ENCODE data around the gene DDX10.

DDX10 gene

GRCh38 chr11:108859510-108859909 lies 194.6 kb downstream of the DDX10 start:
- H3K4me3 ChIP-seq (ENCODE audit: low read depth in 1 of 2, low read length in 2 of 2) = no peak overlapping the region
- no peak overlapping the region for H3K9ac ChIP-seq (ENCODE audit: low read length)
- H3K36me3 ChIP-seq (ENCODE audit: insufficient read depth, low read length) = no peaks in the 10 kb centered on the region
- no peaks in the 10 kb centered on the region for H3K9me3 ChIP-seq (ENCODE audit: low read length)
- no peak overlapping the region for H3K27ac ChIP-seq (ENCODE audit: low read depth, low read length)
- no peaks in the 10 kb centered on the region for H3K27me3 ChIP-seq (ENCODE audit: control insufficient read depth in 1 of 2, insufficient read depth in 2 of 2, low read length in 2 of 2)
- no peaks in the 10 kb centered on the region for H3K4me1 ChIP-seq (ENCODE audit: insufficient read depth, low read length)

DNA sequence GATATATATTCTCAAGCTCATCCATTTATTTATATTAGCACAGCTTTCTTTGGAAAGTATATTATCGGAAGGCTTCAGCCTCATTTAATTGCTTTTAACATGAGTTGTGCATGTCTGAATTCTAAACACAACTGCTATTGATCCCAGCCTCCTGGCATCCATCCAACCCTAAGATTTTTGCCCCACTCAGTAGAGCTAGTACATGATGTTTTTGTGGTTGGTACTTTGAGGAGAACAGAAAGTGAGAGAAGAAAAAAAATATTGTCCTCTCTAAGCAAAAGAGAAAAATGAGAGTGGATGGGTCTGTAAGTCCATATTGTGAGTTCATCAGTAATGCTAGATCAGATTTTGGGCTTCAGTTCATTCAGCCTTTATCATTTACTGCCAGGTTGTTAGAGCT lies 198.7 kb downstream of the DDX10 start:
- Histone ChIP-seq H3K36me3 (ENCODE audit: insufficient read depth, low read length) (no peaks in the 10 kb centered on the region), H3K27ac (ENCODE audit: low read depth, low read length) (no peak overlapping the region), H3K27me3 (ENCODE audit: control insufficient read depth in 1 of 2, insufficient read depth in 2 of 2, low read length in 2 of 2) (no peaks in the 10 kb centered on the region), H3K4me3 (ENCODE audit: low read depth in 1 of 2, low read length in 2 of 2) (no peak overlapping the region), H3K4me1 (ENCODE audit: insufficient read depth, low read length) (no peaks in the 10 kb centered on the region), H3K9ac (ENCODE audit: low read length) (no peak overlapping the region), H3K9me3 (ENCODE audit: low read length) (no peaks in the 10 kb centered on the region)

GRCh38 chr11:108865406-108865805 lies 200.5 kb downstream of the DDX10 start:
- Histone ChIP-seq H3K4me1 (ENCODE audit: insufficient read depth, low read length) (no peaks in the 10 kb centered on the region), H3K36me3 (ENCODE audit: insufficient read depth, low read length) (no peaks in the 10 kb centered on the region), H3K9ac (ENCODE audit: low read length) (no peak overlapping the region), H3K4me3 (ENCODE audit: low read depth in 1 of 2, low read length in 2 of 2) (no peak overlapping the region), H3K27ac (ENCODE audit: low read depth, low read length) (no peak overlapping the region), H3K9me3 (ENCODE audit: low read length) (no peaks in the 10 kb centered on the region), H3K27me3 (ENCODE audit: control insufficient read depth in 1 of 2, insufficient read depth in 2 of 2, low read length in 2 of 2) (no peaks in the 10 kb centered on the region)

- Histone ChIP-seq H3K27ac (ENCODE audit: low read depth, low read length) (no peak overlapping the region), H3K9ac (ENCODE audit: low read length) (no peak overlapping the region), H3K4me1 (ENCODE audit: insufficient read depth, low read length) (no peaks in the 10 kb centered on the region), H3K36me3 (ENCODE audit: insufficient read depth, low read length) (no peaks in the 10 kb centered on the region), H3K4me3 (ENCODE audit: low read depth in 1 of 2, low read length in 2 of 2) (no peak overlapping the region), H3K9me3 (ENCODE audit: low read length) (no peaks in the 10 kb centered on the region), H3K27me3 (ENCODE audit: control insufficient read depth in 1 of 2, insufficient read depth in 2 of 2, low read length in 2 of 2) (no peaks in the 10 kb centered on the region)
Measured at GRCh38 chr11:108866781-108867180, 201.9 kb downstream of the DDX10 start.

DNA sequence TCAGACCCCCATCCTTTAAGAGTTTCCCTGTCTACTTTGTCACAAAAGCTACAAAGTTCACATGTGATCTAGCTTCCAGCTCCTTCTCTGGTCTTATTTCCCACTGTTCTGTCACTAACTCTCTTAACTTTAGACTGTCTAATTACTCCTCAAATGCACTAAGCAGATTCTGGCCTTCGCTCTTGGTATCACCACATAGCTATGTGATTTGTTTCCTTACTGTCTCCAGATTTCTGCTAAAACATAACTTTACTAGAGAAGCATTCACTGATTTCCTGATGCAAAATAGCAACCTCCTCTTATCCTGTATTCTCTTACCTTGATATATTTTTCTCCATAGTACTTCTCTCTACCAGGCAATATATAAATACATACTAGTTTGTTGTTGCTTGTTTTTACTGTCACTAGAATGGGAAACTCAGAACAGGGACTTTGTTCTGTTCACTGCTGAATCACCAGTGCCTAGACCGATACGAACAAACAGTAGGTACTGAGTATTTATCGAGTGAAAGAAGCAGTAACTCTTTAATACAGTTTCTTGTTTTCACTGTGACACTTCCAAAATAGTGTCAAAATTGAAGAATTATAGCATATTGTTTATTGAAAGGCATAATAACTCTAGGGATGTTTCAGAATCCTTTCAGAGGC lies 205.6 kb downstream of the DDX10 start:
- H3K27me3 ChIP-seq (ENCODE audit: control insufficient read depth in 1 of 2, insufficient read depth in 2 of 2, low read length in 2 of 2) = no peaks in the 10 kb centered on the region
- H3K4me3 ChIP-seq (ENCODE audit: low read depth in 1 of 2, low read length in 2 of 2) = no peak overlapping the region
- no peaks in the 10 kb centered on the region for H3K4me1 ChIP-seq (ENCODE audit: insufficient read depth, low read length)
- no peaks in the 10 kb centered on the region for H3K9me3 ChIP-seq (ENCODE audit: low read length)
- H3K27ac ChIP-seq (ENCODE audit: low read depth, low read length) = no peak overlapping the region
- no peak overlapping the region for H3K9ac ChIP-seq (ENCODE audit: low read length)
- H3K36me3 ChIP-seq (ENCODE audit: insufficient read depth, low read length) = no peaks in the 10 kb centered on the region

DNA sequence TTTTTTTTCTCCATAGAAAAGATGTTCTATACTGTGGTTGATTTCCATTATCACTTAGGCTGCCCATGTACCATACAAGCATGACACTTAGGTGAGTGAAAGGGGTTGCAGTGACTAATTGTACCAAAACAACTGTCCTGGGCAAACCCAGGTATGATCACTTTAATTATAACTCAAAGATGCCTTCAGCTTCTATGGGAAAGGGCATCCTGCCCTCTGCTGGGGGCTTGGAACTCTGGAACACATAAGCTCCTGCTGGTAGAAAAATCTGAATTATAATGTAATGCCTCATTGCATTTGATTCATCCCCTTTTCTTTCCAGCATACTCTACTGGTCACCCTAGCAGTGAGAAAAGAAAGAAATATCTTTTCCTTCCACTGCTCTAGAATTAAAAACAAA lies 206.3 kb downstream of the DDX10 start:
- Histone ChIP-seq H3K27me3 (ENCODE audit: control insufficient read depth in 1 of 2, insufficient read depth in 2 of 2, low read length in 2 of 2) (no peaks in the 10 kb centered on the region), H3K36me3 (ENCODE audit: insufficient read depth, low read length) (no peaks in the 10 kb centered on the region), H3K4me3 (ENCODE audit: low read depth in 1 of 2, low read length in 2 of 2) (no peak overlapping the region), H3K9ac (ENCODE audit: low read length) (no peak overlapping the region), H3K27ac (ENCODE audit: low read depth, low read length) (no peak overlapping the region), H3K4me1 (ENCODE audit: insufficient read depth, low read length) (no peaks in the 10 kb centered on the region), H3K9me3 (ENCODE audit: low read length) (no peaks in the 10 kb centered on the region)

DNA sequence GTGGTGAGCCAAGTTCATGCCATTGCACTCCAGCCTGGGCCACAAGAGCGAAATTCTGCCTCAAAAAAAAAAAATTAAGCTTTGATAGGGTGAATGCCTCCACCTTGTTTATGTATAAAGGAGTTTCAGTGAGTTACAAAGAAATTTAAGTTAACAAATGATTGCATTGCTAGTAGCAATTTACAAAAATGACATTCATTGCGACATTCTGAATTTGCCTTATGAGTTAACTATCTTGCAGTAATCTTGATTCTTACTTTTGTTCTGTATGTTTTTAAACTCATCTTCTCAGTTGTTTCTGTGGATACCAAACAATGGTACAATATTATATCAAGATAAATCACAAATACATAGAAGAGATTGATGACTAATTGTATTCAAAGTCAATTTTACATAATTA lies 207.0 kb downstream of the DDX10 start:
- H3K27ac ChIP-seq (ENCODE audit: low read depth, low read length) = no peak overlapping the region
- H3K4me1 ChIP-seq (ENCODE audit: insufficient read depth, low read length) = no peaks in the 10 kb centered on the region
- H3K4me3 ChIP-seq (ENCODE audit: low read depth in 1 of 2, low read length in 2 of 2) = no peak overlapping the region
- H3K27me3 ChIP-seq (ENCODE audit: control insufficient read depth in 1 of 2, insufficient read depth in 2 of 2, low read length in 2 of 2) = no peaks in the 10 kb centered on the region
- H3K9me3 ChIP-seq (ENCODE audit: low read length) = no peaks in the 10 kb centered on the region
- H3K36me3 ChIP-seq (ENCODE audit: insufficient read depth, low read length) = no peaks in the 10 kb centered on the region
- no peak overlapping the region for H3K9ac ChIP-seq (ENCODE audit: low read length)

DNA sequence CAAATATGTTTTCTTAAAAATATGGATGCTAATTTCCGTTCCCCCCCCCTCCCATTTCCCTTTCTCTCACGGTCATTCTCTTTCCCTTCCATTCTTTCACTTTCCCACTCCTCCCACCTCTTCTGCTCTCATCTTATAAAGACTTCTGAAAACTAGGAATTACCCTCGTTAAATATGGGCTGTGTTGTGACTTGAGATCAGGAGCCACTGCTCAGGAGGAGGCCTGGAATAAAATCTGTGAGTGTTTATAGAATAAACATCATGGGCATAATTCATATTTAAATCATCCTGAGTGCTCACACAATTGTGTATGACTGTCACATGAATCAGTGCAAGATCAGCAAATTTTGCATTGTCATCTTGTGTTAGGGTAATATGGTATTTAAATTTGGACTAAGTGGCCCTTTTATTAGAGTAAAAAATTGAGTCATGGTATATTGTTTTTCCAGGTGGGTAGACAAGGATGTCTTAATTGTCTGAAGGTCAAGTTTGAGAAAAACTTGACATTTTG lies 208.0 kb downstream of the DDX10 start:
- Histone ChIP-seq H3K9ac (ENCODE audit: low read length) (no peak overlapping the region), H3K4me3 (ENCODE audit: low read depth in 1 of 2, low read length in 2 of 2) (no peak overlapping the region), H3K27ac (ENCODE audit: low read depth, low read length) (no peak overlapping the region), H3K9me3 (ENCODE audit: low read length) (no peaks in the 10 kb centered on the region), H3K27me3 (ENCODE audit: control insufficient read depth in 1 of 2, insufficient read depth in 2 of 2, low read length in 2 of 2) (no peaks in the 10 kb centered on the region), H3K36me3 (ENCODE audit: insufficient read depth, low read length) (no peaks in the 10 kb centered on the region), H3K4me1 (ENCODE audit: insufficient read depth, low read length) (no peaks in the 10 kb centered on the region)

DNA sequence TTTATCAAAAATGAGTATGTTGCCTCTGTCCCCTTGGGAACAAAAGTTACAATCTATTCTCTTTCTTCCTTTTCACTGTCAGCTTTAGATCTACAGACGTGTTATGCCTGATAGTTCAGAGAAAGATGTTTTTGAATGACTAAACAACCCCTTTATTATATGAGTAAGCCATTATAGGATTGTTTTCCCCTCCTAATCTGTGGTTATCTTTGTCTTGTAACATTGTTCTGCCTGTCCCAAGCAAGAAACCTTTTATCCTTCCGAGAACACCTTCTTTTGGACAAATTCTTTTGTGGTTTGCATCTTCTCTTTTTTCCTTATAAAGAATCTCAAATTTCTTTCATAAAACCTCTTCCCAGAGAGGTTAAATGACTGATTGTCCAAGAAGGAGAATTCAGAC lies 208.4 kb downstream of the DDX10 start:
- no peak overlapping the region for H3K4me3 ChIP-seq (ENCODE audit: low read depth in 1 of 2, low read length in 2 of 2)
- no peaks in the 10 kb centered on the region for H3K36me3 ChIP-seq (ENCODE audit: insufficient read depth, low read length)
- no peaks in the 10 kb centered on the region for H3K4me1 ChIP-seq (ENCODE audit: insufficient read depth, low read length)
- H3K27ac ChIP-seq (ENCODE audit: low read depth, low read length) = no peak overlapping the region
- H3K9ac ChIP-seq (ENCODE audit: low read length) = no peak overlapping the region
- H3K9me3 ChIP-seq (ENCODE audit: low read length) = no peaks in the 10 kb centered on the region
- H3K27me3 ChIP-seq (ENCODE audit: control insufficient read depth in 1 of 2, insufficient read depth in 2 of 2, low read length in 2 of 2) = no peaks in the 10 kb centered on the region

DNA sequence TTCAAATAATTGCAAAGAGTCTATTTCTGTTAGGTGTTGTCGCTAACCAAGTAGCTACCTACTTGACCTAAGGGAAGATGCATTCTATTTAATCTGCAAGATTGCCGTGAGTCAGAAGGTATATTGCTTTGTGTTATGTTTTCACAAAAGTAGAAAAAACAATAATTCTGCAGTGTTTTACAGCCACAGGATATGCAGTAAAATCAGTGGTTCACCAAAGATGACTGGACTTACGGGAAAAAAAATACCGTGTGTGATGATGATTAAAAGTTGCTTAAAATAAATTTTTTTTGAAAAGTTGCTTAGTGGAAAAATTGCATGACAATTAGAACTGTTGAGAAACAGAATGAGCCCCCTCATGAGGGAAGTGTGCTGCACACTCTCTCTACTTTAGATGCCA lies 209.1 kb downstream of the DDX10 start:
- no peaks in the 10 kb centered on the region for H3K9me3 ChIP-seq (ENCODE audit: low read length)
- no peak overlapping the region for H3K9ac ChIP-seq (ENCODE audit: low read length)
- H3K36me3 ChIP-seq (ENCODE audit: insufficient read depth, low read length) = no peaks in the 10 kb centered on the region
- no peak overlapping the region for H3K4me3 ChIP-seq (ENCODE audit: low read depth in 1 of 2, low read length in 2 of 2)
- H3K27me3 ChIP-seq (ENCODE audit: control insufficient read depth in 1 of 2, insufficient read depth in 2 of 2, low read length in 2 of 2) = no peaks in the 10 kb centered on the region
- H3K4me1 ChIP-seq (ENCODE audit: insufficient read depth, low read length) = no peaks in the 10 kb centered on the region
- no peak overlapping the region for H3K27ac ChIP-seq (ENCODE audit: low read depth, low read length)

GRCh38 chr11:108875134-108875533 lies 210.3 kb downstream of the DDX10 start:
- Histone ChIP-seq H3K4me1 (ENCODE audit: insufficient read depth, low read length) (no peaks in the 10 kb centered on the region), H3K9me3 (ENCODE audit: low read length) (no peaks in the 10 kb centered on the region), H3K4me3 (ENCODE audit: low read depth in 1 of 2, low read length in 2 of 2) (no peak overlapping the region), H3K9ac (ENCODE audit: low read length) (no peak overlapping the region), H3K36me3 (ENCODE audit: insufficient read depth, low read length) (no peaks in the 10 kb centered on the region), H3K27ac (ENCODE audit: low read depth, low read length) (no peak overlapping the region), H3K27me3 (ENCODE audit: control insufficient read depth in 1 of 2, insufficient read depth in 2 of 2, low read length in 2 of 2) (no peaks in the 10 kb centered on the region)

- no peaks in the 10 kb centered on the region for H3K36me3 ChIP-seq (ENCODE audit: insufficient read depth, low read length)
- H3K4me1 ChIP-seq (ENCODE audit: insufficient read depth, low read length) = no peaks in the 10 kb centered on the region
- no peak overlapping the region for H3K27ac ChIP-seq (ENCODE audit: low read depth, low read length)
- no peak overlapping the region for H3K9ac ChIP-seq (ENCODE audit: low read length)
- H3K9me3 ChIP-seq (ENCODE audit: low read length) = no peaks in the 10 kb centered on the region
- H3K4me3 ChIP-seq (ENCODE audit: low read depth in 1 of 2, low read length in 2 of 2) = no peak overlapping the region
- H3K27me3 ChIP-seq (ENCODE audit: control insufficient read depth in 1 of 2, insufficient read depth in 2 of 2, low read length in 2 of 2) = no peaks in the 10 kb centered on the region
Measured at GRCh38 chr11:108877178-108877577, 212.3 kb downstream of the DDX10 start.

Measured in muscle layer of colon (tissue), 2 donors.